ENCODE measurements around the gene SAMD8. TPM values are rescaled to one million over a fixed set of nuclear protein-coding genes. Genes with fewer than 3 reads are reported as not detected.
"Not testable (repeated sequence)": the region's sequence is repeated elsewhere in the genome, so short reads cannot be mapped to it uniquely, and the experiment has no call there.

SAMD8 gene
- total RNA-seq, 1 donor from 2014 or later: 24.6 TPM

GRCh38 chr10:75209921-75210281, 98.4 kb downstream of the SAMD8 start:
- Histone ChIP-seq H3K9me3 (replicated peaks) (no peaks in the 10 kb centered on the region), H3K27me3 (ENCODE audit: low read depth) (no peaks in the 10 kb centered on the region), H3K4me1 (peaks cover 59% of the 10 kb centered on the region), H3K27ac (replicated peaks) (peak overlapping the region; percentile 100), H3K36me3 (peaks cover 32% of the 10 kb centered on the region), H3K4me3 (peak overlapping the region; percentile 89)
- peak; percentile 86 for DNase-seq
- intact Hi-C loops (cut with micrococcal nuclease): no loop called here
- TF ChIP-seq, protein P1, sequence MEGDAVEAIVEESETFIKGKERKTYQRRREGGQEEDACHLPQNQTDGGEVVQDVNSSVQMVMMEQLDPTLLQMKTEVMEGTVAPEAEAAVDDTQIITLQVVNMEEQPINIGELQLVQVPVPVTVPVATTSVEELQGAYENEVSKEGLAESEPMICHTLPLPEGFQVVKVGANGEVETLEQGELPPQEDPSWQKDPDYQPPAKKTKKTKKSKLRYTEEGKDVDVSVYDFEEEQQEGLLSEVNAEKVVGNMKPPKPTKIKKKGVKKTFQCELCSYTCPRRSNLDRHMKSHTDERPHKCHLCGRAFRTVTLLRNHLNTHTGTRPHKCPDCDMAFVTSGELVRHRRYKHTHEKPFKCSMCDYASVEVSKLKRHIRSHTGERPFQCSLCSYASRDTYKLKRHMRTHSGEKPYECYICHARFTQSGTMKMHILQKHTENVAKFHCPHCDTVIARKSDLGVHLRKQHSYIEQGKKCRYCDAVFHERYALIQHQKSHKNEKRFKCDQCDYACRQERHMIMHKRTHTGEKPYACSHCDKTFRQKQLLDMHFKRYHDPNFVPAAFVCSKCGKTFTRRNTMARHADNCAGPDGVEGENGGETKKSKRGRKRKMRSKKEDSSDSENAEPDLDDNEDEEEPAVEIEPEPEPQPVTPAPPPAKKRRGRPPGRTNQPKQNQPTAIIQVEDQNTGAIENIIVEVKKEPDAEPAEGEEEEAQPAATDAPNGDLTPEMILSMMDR (IDR thresholded peaks at IDR 0.05; ENCODE audit: borderline replicate concordance): no peak

DNA sequence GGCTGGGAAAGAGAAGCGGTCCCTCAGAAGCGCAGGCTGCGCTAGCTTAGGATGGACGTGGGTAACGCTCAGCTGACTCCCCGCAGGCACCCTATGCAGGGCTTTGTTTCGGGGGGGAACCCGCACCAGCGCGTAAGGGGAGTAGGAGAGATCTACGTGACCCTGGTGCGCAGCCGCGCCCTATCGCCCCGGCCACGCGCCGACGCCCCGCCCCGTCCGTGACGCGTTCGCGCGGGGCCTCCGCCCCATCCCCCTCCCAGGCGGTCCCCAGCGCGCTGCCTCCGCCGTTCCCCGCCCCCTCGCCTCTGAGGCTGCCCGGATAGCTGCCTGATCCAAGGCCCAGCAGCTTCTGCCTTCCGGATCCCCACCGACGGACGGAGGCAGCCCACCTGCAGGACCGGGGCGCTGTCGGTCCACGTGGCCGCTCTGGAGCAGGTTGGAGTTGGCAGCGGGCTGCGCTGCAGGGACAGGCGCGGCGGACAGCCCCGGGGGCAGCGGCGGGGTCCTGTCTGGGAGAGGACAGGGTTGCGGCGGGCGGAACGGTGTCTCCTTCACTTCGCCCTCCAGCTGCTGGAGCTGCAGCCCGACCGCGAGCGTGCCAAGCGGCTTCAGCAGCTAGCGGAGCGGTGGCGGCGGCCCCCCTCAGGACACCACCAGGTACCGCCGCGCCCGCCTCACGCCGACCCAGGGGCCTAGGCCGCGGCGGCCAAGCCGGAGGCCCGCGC, 99.0 kb downstream of the SAMD8 start, which contains the start of gene VDAC2:
TSS of gene VDAC2 (plus strand) at position 515 of the 725 bp plus-strand sequence. CDS start 363 bp downstream, outside the sequence.
- peak within 1 kb of the TSS; percentile 100 for H3K27ac ChIP-seq (replicated peaks)
- intact Hi-C loops (cut with micrococcal nuclease): no loop called here
- peak; percentile 93 for DNase-seq
- peak within 1 kb of the TSS; percentile 89 for H3K4me3 ChIP-seq
- TF ChIP-seq, protein P1 (IDR thresholded peaks at IDR 0.05; ENCODE audit: borderline replicate concordance): no peak
- H3K9me3 ChIP-seq (replicated peaks): no peaks in the 10 kb centered on the region
- peaks cover 38% of the 10 kb centered on the region for H3K36me3 ChIP-seq
- no peaks in the 10 kb centered on the region for H3K27me3 ChIP-seq (ENCODE audit: low read depth)
- H3K4me1 ChIP-seq: peaks cover 64% of the 10 kb centered on the region

DNA sequence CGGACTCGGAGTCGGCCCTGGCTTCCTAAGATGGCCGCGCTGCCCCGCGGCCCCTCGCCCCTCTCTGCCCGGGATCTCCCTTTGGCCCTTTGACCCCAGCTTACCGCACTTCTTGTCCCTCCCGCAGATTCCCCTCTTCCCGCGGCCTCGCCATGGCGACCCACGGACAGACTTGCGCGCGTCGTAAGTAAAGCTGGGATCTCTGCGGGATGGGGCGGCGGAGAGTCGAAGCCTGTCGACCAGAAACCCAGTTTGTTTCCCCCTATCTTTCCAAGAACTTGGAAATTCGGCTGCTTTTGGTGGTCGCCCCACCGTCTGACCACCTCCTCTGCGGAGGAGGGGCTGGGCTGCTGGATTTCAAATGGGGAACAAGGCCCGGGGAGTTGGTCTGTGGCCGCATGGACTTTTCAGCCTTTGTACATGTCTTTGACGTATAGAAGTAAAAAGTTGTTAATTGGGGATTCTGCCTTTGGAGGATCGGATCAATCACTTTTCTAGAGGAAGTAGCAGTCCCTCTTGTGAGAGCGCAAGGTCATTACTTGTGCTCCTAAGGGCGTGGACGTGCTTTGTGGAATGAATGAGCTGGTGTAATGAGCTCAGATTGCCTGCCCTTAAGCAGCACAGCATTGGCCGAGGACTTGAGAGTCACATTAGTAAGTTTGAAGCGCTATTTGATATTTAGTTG, 99.7 kb downstream of the SAMD8 start:
- H3K4me3 ChIP-seq: peak overlapping the region; percentile 89
- H3K4me1 ChIP-seq: peaks cover 71% of the 10 kb centered on the region
- no peaks in the 10 kb centered on the region for H3K9me3 ChIP-seq (replicated peaks)
- peak overlapping the region; percentile 100 for H3K27ac ChIP-seq (replicated peaks)
- no peak for DNase-seq
- H3K27me3 ChIP-seq (ENCODE audit: low read depth): no peaks in the 10 kb centered on the region
- TF ChIP-seq, protein P1 (IDR thresholded peaks at IDR 0.05; ENCODE audit: borderline replicate concordance): no peak
- H3K36me3 ChIP-seq: peaks cover 45% of the 10 kb centered on the region
- intact Hi-C loops (cut with micrococcal nuclease): no loop called here

DNA sequence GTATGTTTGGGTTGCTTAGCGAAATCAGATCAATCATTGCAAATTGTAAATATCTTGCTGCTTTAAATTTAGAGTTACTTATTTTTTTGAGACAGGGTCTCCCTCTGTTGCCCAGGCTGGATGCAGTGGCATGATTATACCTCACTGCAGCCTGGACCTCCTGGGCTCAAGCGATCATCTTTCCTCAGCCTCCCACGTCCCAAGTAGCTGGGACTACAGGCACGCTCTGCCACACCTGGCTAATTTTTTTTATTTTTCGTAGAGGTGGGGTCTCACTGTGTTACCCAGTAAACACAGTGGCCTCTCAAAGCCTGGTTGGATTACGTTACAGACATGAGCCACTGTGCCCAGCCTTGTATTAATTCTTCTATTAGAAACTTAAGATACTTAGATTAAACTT, 100.9 kb downstream of the SAMD8 start:
- TF ChIP-seq, protein P1 (IDR thresholded peaks at IDR 0.05; ENCODE audit: borderline replicate concordance): no peak
- intact Hi-C loops (cut with micrococcal nuclease): no loop called here
- H3K27ac ChIP-seq (replicated peaks): peak overlapping the region; percentile 100

GRCh38 chr10:75220274-75220673, 108.8 kb downstream of the SAMD8 start:
- Histone ChIP-seq H3K27ac (replicated peaks) (peak overlapping the region; percentile 17), H3K9me3 (replicated peaks) (no peaks in the 10 kb centered on the region), H3K36me3 (peaks cover 100% of the 10 kb centered on the region), H3K27me3 (ENCODE audit: low read depth) (no peaks in the 10 kb centered on the region), H3K4me1 (peaks cover 99% of the 10 kb centered on the region), H3K4me3 (no peak overlapping the region)
- TF ChIP-seq, protein P1 (IDR thresholded peaks at IDR 0.05; ENCODE audit: borderline replicate concordance): no peak
- DNase-seq: peak; percentile 11
- intact Hi-C loops (cut with micrococcal nuclease): no loop called here

More for the DNA sequence above, 100.9 kb downstream of the SAMD8 start:
- H3K9me3 ChIP-seq (replicated peaks): no peaks in the 10 kb centered on the region
- peaks cover 57% of the 10 kb centered on the region for H3K36me3 ChIP-seq
- H3K27me3 ChIP-seq (ENCODE audit: low read depth): no peaks in the 10 kb centered on the region
- peak overlapping the region; percentile 89 for H3K4me3 ChIP-seq
- DNase-seq: no peak
- peaks cover 83% of the 10 kb centered on the region for H3K4me1 ChIP-seq

DNA sequence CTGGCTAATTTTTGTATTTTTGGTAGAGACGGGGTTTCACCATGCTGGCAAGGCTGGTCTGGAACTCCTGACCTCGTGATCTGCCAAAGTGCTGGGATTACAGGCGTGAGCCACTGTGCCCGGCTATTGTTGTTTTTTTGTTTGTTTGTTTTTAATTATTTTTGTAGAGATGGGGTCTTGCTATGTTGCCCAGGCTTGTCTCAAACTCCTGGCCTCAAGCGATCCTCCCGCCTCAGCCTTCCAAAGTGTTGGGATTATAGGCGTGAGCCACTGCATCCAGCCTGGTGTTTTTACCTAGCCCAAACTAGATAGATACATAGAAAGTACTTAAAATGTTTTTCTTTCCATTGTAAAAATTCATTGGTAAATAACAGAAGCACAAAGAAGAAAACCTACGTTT, 110.0 kb downstream of the SAMD8 start:
- intact Hi-C loops (cut with micrococcal nuclease); H3K27me3 ChIP-seq (ENCODE audit: low read depth); H3K4me3 ChIP-seq; H3K9me3 ChIP-seq (replicated peaks): not testable (repeated sequence)
- Histone ChIP-seq H3K36me3 (peaks cover 88% of the 10 kb centered on the region), H3K4me1 (peaks cover 99% of the 10 kb centered on the region), H3K27ac (replicated peaks) (peak overlapping the region; percentile 17)
- DNase-seq: peak; percentile 2
